B cell (primary cell): ENCODE results near the gene CIZ1. TPM values are rescaled to one million over a fixed set of nuclear protein-coding genes. Genes with fewer than 3 reads are reported as not detected.
A peak's percentile ranks its signal among the peaks of the same experiment; 100 is the strongest.

Source experiments
- ATAC-seq: fragments of 200-7000 bp; cut with Tn5 transposase; one replicate; pipeline ENCODE4 v1.10.0; 2021; ENCODE audit warnings: low read depth, mild to moderate bottlenecking, moderate number of reproducible peaks, moderate library complexity
- CTCF ChIA-PET: fragments of 350-600 bp; sonication (Branson Sonifier 250); formaldehyde crosslinking; loops from one replicate; lab custom pipeline; 2021; ENCODE audit warnings: antibody characterized with exemption, inconsistent platforms; lab: Charles Lee
- POLR2A ChIA-PET: fragments of 350-600 bp; sonication (Branson Sonifier 250); formaldehyde crosslinking; loops from one replicate; lab custom pipeline; 2021; ENCODE audit warnings: antibody characterized with exemption; lab: Charles Lee
- DNase-seq: peaks from one replicate; pipeline ENCODE4 v3.0.0; 2013
- H2AFZ ChIP-seq: 2 replicates; pipeline ENCODE4 v1.6.1; 2012; ENCODE audit warnings: mild to moderate bottlenecking, low read depth, low read length; ENCODE audit not compliant: insufficient read depth, poor library complexity, severe bottlenecking
- H3K27ac ChIP-seq, 2 donors: 1 replicate in 1 of 2; 2 replicates in 1 of 2; pipeline ENCODE4 v1.5.1; 2012 to 2013; ENCODE audit warnings: low read length in 2 of 2, mild to moderate bottlenecking in 2 of 2, moderate library complexity in 1 of 2
- H3K27me3 ChIP-seq, 4 experiments: fragments of 200-600 bp in 1 of 4; sonication (generic) in 1 of 4; replicated peaks in 1 of 4; 1 replicate in 2 of 4; 2 replicates in 2 of 4; pipeline versions ENCODE4 v1.6.1 to v1.7.0; 2013 to 2016; ENCODE audit warnings: low read length in 3 of 4, mild to moderate bottlenecking in 2 of 4, mixed read lengths in 1 of 4, moderate library complexity in 1 of 4; ENCODE audit not compliant: insufficient read depth in 4 of 4, control insufficient read depth in 3 of 4; ENCODE audit errors: control extremely low read depth in 1 of 4
- H3K36me3 ChIP-seq, 2 experiments: replicated peaks in 1 of 2; 1 replicate in 1 of 2; 2 replicates in 1 of 2; pipeline versions ENCODE4 v1.6.1 to v1.7.1; 2013; ENCODE audit warnings: low read length in 1 of 2; ENCODE audit not compliant: insufficient read depth in 2 of 2, control insufficient read depth in 1 of 2; ENCODE audit errors: control extremely low read depth in 1 of 2, extremely low read depth in 1 of 2
- H3K4me1 ChIP-seq, 2 donors: fragments of 200-600 bp in 1 of 2; sonication (generic) in 1 of 2; 1 replicate in 1 of 2; 2 replicates in 1 of 2; pipeline versions ENCODE4 v1.5.1 to v1.6.1; 2013 to 2017; ENCODE audit warnings: low read length in 2 of 2; ENCODE audit not compliant: control insufficient read depth in 2 of 2, insufficient read depth in 2 of 2
- H3K4me2 ChIP-seq: replicated peaks from 2 replicates; pipeline ENCODE3; 2012; ENCODE audit warnings: mild to moderate bottlenecking, low read depth, low read length; ENCODE audit not compliant: poor library complexity, severe bottlenecking
- H3K4me3 ChIP-seq, 5 experiments: fragments of 200-600 bp in 1 of 5; sonication (generic) in 1 of 5; 1 replicate in 3 of 5; 2 replicates in 2 of 5; pipeline versions ENCODE4 v1.5.1 to v1.7.0; 2011 to 2016; ENCODE audit warnings: low read length in 4 of 5, mild to moderate bottlenecking in 4 of 5, low read depth in 2 of 5, control low read depth in 1 of 5, moderate library complexity in 1 of 5; ENCODE audit not compliant: insufficient read depth in 1 of 5; ENCODE audit errors: control extremely low read depth in 1 of 5, extremely low read depth in 1 of 5
- H3K79me2 ChIP-seq: fragments of 200-600 bp; sonication (generic); one replicate; pipeline ENCODE4 v1.6.0; 2016; ENCODE audit warnings: low read length; ENCODE audit not compliant: control insufficient read depth, insufficient read depth
- H3K9ac ChIP-seq: fragments of 200-600 bp; sonication (generic); 2 replicates; pipeline ENCODE4 v1.6.1; 2017; ENCODE audit warnings: mild to moderate bottlenecking, low read length, moderate library complexity
- H3K9me3 ChIP-seq, 3 donors: one replicate each; pipeline versions ENCODE4 v1.6.1 to v1.7.1; 2013; ENCODE audit warnings: low read length in 2 of 3; ENCODE audit not compliant: control insufficient read depth in 2 of 3, insufficient read depth in 1 of 3; ENCODE audit errors: control extremely low read depth in 1 of 3
- H4K20me1 ChIP-seq: 2 replicates; pipeline ENCODE4 v1.6.0; 2012; ENCODE audit warnings: mild to moderate bottlenecking, low read length; ENCODE audit not compliant: insufficient read depth, control insufficient read depth, poor library complexity, severe bottlenecking
- H3K27ac Mint-ChIP-seq: one replicate; pipeline ENCODE4 v1.8.0; 2021; ENCODE audit warnings: mixed read lengths
- H3K27me3 Mint-ChIP-seq: one replicate; pipeline ENCODE4 v1.8.0; 2021; ENCODE audit warnings: mixed read lengths
- H3K4me1 Mint-ChIP-seq: one replicate; pipeline ENCODE4 v1.8.0; 2021; ENCODE audit warnings: mixed read lengths
- H3K4me3 Mint-ChIP-seq: one replicate; pipeline ENCODE4 v1.8.0; 2021; ENCODE audit warnings: mixed read lengths
- H3K9me3 Mint-ChIP-seq: one replicate; pipeline ENCODE4 v1.8.0; 2022; ENCODE audit warnings: mixed read lengths; ENCODE audit not compliant: insufficient read depth
- CTCF ChIP-seq: fragments of 200-600 bp; IDR thresholded peaks from one replicate; pipeline ENCODE4 v1.8.0; 2022; ENCODE audit warnings: antibody characterized with exemption, mild to moderate bottlenecking
- EZH2 ChIP-seq: IDR thresholded peaks from 2 replicates; pipeline ENCODE4 v1.6.1; 2012; ENCODE audit warnings: borderline replicate concordance, low read depth, mild to moderate bottlenecking, moderate library complexity, low read length; ENCODE audit not compliant: insufficient read depth, poor library complexity, severe bottlenecking
- WGBS: methylation state at CpG from one replicate; pipeline ENCODE4 v1.1.5; 2013; ENCODE audit warnings: missing lambda C conversion rate; ENCODE audit not compliant: insufficient coverage; 5-methylcytosine and 5-hydroxymethylcytosine counted together
- intact Hi-C: fragments of 100-400 bp; cut with micrococcal nuclease; formaldehyde crosslinking; loops from one replicate; pipeline ENCODE4 v1.10.0; 2022
- polyA plus RNA-seq: library from polyadenylated mRNA; depleted of rRNA; stranded (reverse); fragments of >200 nt; gene quantifications from 2 replicates; pipeline ENCODE4 v1.2.3, GENCODE V29; 2012
- total RNA-seq, 2 donors: library from RNA; stranded (reverse); fragments of 120-200 nt in 1 of 2; gene quantifications; 1 replicate in 1 of 2; 2 replicates in 1 of 2; pipeline versions ENCODE4 v1.2.3 to v1.2.4, GENCODE V29; 2013 to 2022

The CIZ1 gene
- total and polyA plus RNA-seq, 2 donors (not counting 1 experiment from before 2014, with no cell fraction given), result 79.9 to 160 TPM

- H3K36me3 ChIP-seq, result no peaks in the 10 kb centered on the region
- Mint-ChIP-seq H3K4me3 (no peak overlapping the region), H3K4me1 (no peaks in the 10 kb centered on the region), H3K27ac (peak overlapping the region; percentile 37), H3K27me3 (peaks cover 7% of the 10 kb centered on the region), H3K9me3 (no peaks in the 10 kb centered on the region)
- no peak overlapping the region for H3K4me2 ChIP-seq
- ChIA-PET POLR2A (no interaction called here), CTCF (interaction anchor here (1.6 kb wide), 1 partner anchor 34 kb away, joined by 4 read pairs; no protein-coding TSS in a partner anchor)
- no peaks in the 10 kb centered on the region for H3K9me3 ChIP-seq
- DNase-seq, result no peak
- TF ChIP-seq CTCF (no peak), EZH2 (no peak)
- no peak overlapping the region for H3K9ac ChIP-seq
- no peak overlapping the region for H3K4me3 ChIP-seq
- no peak overlapping the region for H3K27ac ChIP-seq
- ATAC-seq, result no peak
- intact Hi-C loops, result no loop called here
- no peak overlapping the region for H2AFZ ChIP-seq
- no peaks in the 10 kb centered on the region for H3K27me3 ChIP-seq
- H3K4me1 ChIP-seq, result no peaks in the 10 kb centered on the region
- no peaks in the 10 kb centered on the region for H3K79me2 ChIP-seq
- WGBS, result 94% methylated on average over 7 of the region's 18 CpGs
- no peaks in the 10 kb centered on the region for H4K20me1 ChIP-seq
Measured at GRCh38 chr9:128151309-128152132, 39.9 kb downstream of the CIZ1 start.
